Common myeloid progenitor, CD34-positive (primary cell): ENCODE results near the gene PA2G4.

Experiments used
- CTCF ChIA-PET: fragments of 350-600 bp; sonication (Branson Sonifier 250); formaldehyde crosslinking; loops from one replicate; lab custom pipeline; 2021; ENCODE audit warnings: antibody characterized with exemption; lab: Charles Lee
- POLR2A ChIA-PET: fragments of 350-600 bp; sonication (Branson Sonifier 250); formaldehyde crosslinking; loops from one replicate; lab custom pipeline; 2021; ENCODE audit warnings: antibody characterized with exemption; lab: Charles Lee
- DNase-seq, 3 donors: peaks; one replicate each; pipeline versions ENCODE4 v3.0.0 to v3.0.0-alpha.2; 2013
- H3K27ac ChIP-seq, 2 experiments: 1 replicate in 1 of 2; 2 replicates in 1 of 2; pipeline ENCODE4 v1.7.0; 2013; ENCODE audit warnings: inconsistent platforms in 2 of 2, low read length in 2 of 2, mild to moderate bottlenecking in 2 of 2, low read depth in 1 of 2, moderate library complexity in 1 of 2; ENCODE audit not compliant: severe bottlenecking in 2 of 2, insufficient read depth in 1 of 2, poor library complexity in 1 of 2
- H3K27me3 ChIP-seq, 5 experiments: replicated peaks in 2 of 5; 1 replicate in 3 of 5; 2 replicates in 2 of 5; pipeline versions ENCODE4 v1.6.1 to v1.7.0; 2013; ENCODE audit warnings: low read length in 4 of 5, mild to moderate bottlenecking in 2 of 5, moderate library complexity in 2 of 5, inconsistent platforms in 1 of 5; ENCODE audit not compliant: insufficient read depth in 5 of 5, control insufficient read depth in 4 of 5
- H3K36me3 ChIP-seq, 4 experiments: 1 replicate in 2 of 4; 2 replicates in 2 of 4; pipeline versions ENCODE4 v1.6.1 to v1.7.0; 2013; ENCODE audit warnings: low read length in 3 of 4, control low read depth in 1 of 4, mild to moderate bottlenecking in 1 of 4; ENCODE audit not compliant: control insufficient read depth in 4 of 4, insufficient read depth in 4 of 4
- H3K4me1 ChIP-seq, 4 experiments: 1 replicate in 3 of 4; 2 replicates in 1 of 4; pipeline versions ENCODE4 v1.6.1 to v1.7.1; 2013; ENCODE audit warnings: low read length in 3 of 4, mild to moderate bottlenecking in 3 of 4, control low read depth in 1 of 4, inconsistent platforms in 1 of 4, moderate library complexity in 1 of 4; ENCODE audit not compliant: control insufficient read depth in 4 of 4, insufficient read depth in 4 of 4; ENCODE audit errors: control extremely low read depth in 1 of 4
- H3K4me3 ChIP-seq, 7 experiments: 1 replicate in 4 of 7; 2 replicates in 3 of 7; pipeline versions ENCODE4 v1.5.1 to v1.7.0; 2013; ENCODE audit warnings: mild to moderate bottlenecking in 7 of 7, low read length in 6 of 7, moderate library complexity in 6 of 7, inconsistent platforms in 2 of 7, low read depth in 2 of 7, control low read depth in 1 of 7; ENCODE audit not compliant: insufficient read depth in 4 of 7, control insufficient read depth in 1 of 7; ENCODE audit errors: extremely low read depth in 1 of 7
- H3K9me3 ChIP-seq, 5 experiments: 1 replicate in 4 of 5; 2 replicates in 1 of 5; pipeline versions ENCODE4 v1.6.1 to v1.7.1; 2013; ENCODE audit warnings: low read length in 4 of 5, mild to moderate bottlenecking in 2 of 5, inconsistent platforms in 1 of 5, low read depth in 1 of 5, moderate library complexity in 1 of 5; ENCODE audit not compliant: control insufficient read depth in 4 of 5, insufficient read depth in 2 of 5; ENCODE audit errors: control extremely low read depth in 1 of 5
- WGBS: methylation state at CpG from one replicate; pipeline ENCODE4 v1.1.5; 2013; ENCODE audit not compliant: insufficient coverage; 5-methylcytosine and 5-hydroxymethylcytosine counted together

PA2G4 gene

GRCh38 chr12:56127888-56128669, 23.7 kb downstream of the PA2G4 start, which contains the start of gene ESYT1:
Gene ESYT1, plus strand, starts transcription at chr12:56128267. Its CDS starts 53 bp downstream, at chr12:56128320.
- peaks cover 26 to 68% (median 64%) of the 10 kb centered on the region in 4 experiments for H3K4me1 ChIP-seq
- H3K4me3 ChIP-seq: peak within 1 kb of the TSS; percentile 83 to 97 (median 90)
- ChIA-PET CTCF (interaction anchor here (0.7 to 12.4 kb wide), 14 partner anchors 10 to 110 kb away, joined by 3 to 198 read pairs (median 6); partner anchors contain the start of genes MYL6, MYL6B, RNF41 and RPL41), POLR2A (interaction anchor here (0.5 to 4.8 kb wide), 10 partner anchors 10 to 94 kb away, joined by 3 to 24 read pairs (median 4); partner anchors contain the start of genes MYL6, RNF41, SMARCC2 and ZC3H10)
- H3K27me3 ChIP-seq: no peaks in the 10 kb centered on the region
- DNase-seq: peak; percentile 100
- no peaks in the 10 kb centered on the region for H3K9me3 ChIP-seq
- H3K36me3 ChIP-seq: peaks cover 8 to 30% (median 23%) of the 10 kb centered on the region in 4 experiments
- WGBS: 0% methylated on average over 36 of the region's 49 CpGs
- H3K27ac ChIP-seq: peak within 1 kb of the TSS; percentile 78 to 91

GRCh38 chr12:56128670-56129205, 24.4 kb downstream of the PA2G4 start:
- DNase-seq: peak in 2 of 3 donors; percentile 46 to 63

DNA sequence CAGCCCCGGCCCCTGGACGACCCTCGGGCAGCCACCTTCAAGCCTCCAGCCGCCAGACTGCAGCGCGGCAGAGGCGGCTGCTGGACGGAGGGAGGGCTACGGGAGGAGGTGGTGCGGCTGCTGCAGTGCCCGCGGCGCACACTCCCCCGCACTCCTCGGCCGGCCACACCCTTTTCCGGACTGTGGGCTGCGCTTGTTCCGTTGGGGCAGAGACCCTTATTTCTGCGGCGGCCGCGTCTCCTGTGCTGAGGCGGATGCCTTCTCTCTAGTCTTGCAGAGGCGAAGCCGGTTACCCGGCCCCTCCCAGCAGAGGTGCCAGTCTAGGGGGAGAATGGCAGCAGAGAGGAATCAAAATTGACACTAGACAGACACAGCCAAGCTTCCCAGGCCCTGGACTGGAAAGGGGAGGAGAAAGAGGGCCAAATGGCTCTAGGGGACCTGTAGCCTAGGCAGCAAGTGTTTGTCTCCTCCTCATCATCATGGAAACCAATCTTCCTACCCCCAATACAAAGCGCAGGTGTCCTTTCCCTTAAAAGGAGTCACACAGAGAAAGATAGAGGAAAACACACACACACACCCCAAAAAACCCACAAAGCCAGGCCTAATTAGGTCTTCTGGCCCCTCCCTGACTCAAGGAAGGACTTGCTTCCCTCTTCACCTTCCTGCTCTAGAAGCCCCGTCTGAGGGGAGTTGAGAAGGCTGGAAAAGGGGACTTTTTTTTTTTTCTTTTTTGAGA, 25.0 kb downstream of the PA2G4 start:
- CTCF ChIA-PET: interaction anchor here (0.6 to 12.4 kb wide), 11 partner anchors 9 to 93 kb away, joined by 3 to 198 read pairs (median 7); partner anchors contain the start of genes MYL6, MYL6B, RNF41 and RPL41
- under 1% methylated on average over 24 of the region's 29 CpGs for WGBS
- H3K9me3 ChIP-seq: no peaks in the 10 kb centered on the region
- peaks cover 26 to 62% (median 59%) of the 10 kb centered on the region in 4 experiments for H3K4me1 ChIP-seq
- POLR2A ChIA-PET: interaction anchor here (0.6 to 4.8 kb wide), 3 partner anchors 29 to 1695 kb away, joined by 3 to 24 read pairs (median 11); partner anchors contain the start of genes MYL6 and RNF41
- peak overlapping the region; percentile 35 to 89 for H3K27ac ChIP-seq
- H3K4me3 ChIP-seq: peak overlapping the region; percentile 83 to 97 (median 90)
- no peaks in the 10 kb centered on the region for H3K27me3 ChIP-seq
- peaks cover 16 to 41% (median 34%) of the 10 kb centered on the region in 4 experiments for H3K36me3 ChIP-seq
- DNase-seq: peak; percentile 76 to 91 (median 86)

More at GRCh38 chr12:56128670-56129205, 24.4 kb downstream of the PA2G4 start:
- Histone ChIP-seq H3K36me3 (peaks cover 11 to 37% (median 28%) of the 10 kb centered on the region in 4 experiments), H3K27me3 (no peaks in the 10 kb centered on the region), H3K27ac (peak overlapping the region; percentile 48 to 89), H3K9me3 (no peaks in the 10 kb centered on the region), H3K4me3 (peak overlapping the region; percentile 83 to 97 (median 90)), H3K4me1 (peaks cover 26 to 67% (median 63%) of the 10 kb centered on the region in 4 experiments)
- POLR2A ChIA-PET: interaction anchor here (0.9 to 4.8 kb wide), 8 partner anchors 10 to 93 kb away, joined by 3 to 24 read pairs (median 4); partner anchors contain the start of genes MYL6, RNF41, SMARCC2 and ZC3H10
- CTCF ChIA-PET: interaction anchor here (0.9 to 12.4 kb wide), 11 partner anchors 10 to 110 kb away, joined by 3 to 198 read pairs (median 8); partner anchors contain the start of genes MYL6, MYL6B, RNF41 and RPL41
- 0% methylated on average over 19 of the region's 20 CpGs for WGBS

DNA sequence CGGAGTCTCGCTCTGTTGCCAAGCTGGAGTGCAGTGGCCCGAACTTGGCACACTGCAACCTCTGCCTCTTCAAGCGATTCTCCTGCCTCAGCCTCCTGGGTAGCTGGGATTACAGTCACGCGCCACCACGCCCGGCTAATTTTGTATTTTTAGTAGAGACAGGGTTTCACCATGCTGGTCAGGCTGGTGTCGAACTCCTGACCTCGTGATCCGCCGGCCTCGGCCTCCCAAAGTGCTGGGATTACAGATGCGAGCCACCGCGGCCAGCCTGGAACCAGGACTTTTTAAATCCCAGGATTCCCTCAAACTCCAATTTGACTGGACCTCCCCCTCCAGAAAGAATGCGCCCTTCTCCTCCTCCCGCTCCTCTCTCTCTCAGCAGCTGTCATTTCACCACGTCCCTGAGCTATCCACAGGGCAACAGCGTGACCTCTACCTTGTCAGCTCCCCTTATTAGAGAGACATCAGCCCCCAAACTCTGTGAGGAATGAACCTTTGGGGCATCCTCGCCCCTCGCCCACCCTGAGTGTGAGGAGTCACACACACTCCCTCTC, 25.7 kb downstream of the PA2G4 start:
- peak overlapping the region in 6 of 7 experiments; percentile 87 to 97 (median 90) for H3K4me3 ChIP-seq
- peaks cover 16 to 47% (median 36%) of the 10 kb centered on the region in 4 experiments for H3K36me3 ChIP-seq
- ChIA-PET POLR2A (interaction anchor here (0.6 to 4.8 kb wide), 2 partner anchors 28 to 1695 kb away, joined by 3 to 24 read pairs; partner anchors contain the start of gene MYL6), CTCF (interaction anchor here (0.6 to 5.6 kb wide), 8 partner anchors 8 to 58 kb away, joined by 3 to 37 read pairs (median 4); partner anchors contain the start of genes MYL6, MYL6B, RPL41 and ZC3H10)
- H3K9me3 ChIP-seq: no peaks in the 10 kb centered on the region
- WGBS: 81% methylated on average over 16 of the region's 22 CpGs
- no peaks in the 10 kb centered on the region for H3K27me3 ChIP-seq
- peaks cover 21 to 56% (median 52%) of the 10 kb centered on the region in 4 experiments for H3K4me1 ChIP-seq
- H3K27ac ChIP-seq: peak overlapping the region; percentile 35 to 89
- DNase-seq: no peak

- Histone ChIP-seq H3K27ac (peak overlapping the region; percentile 12 to 89), H3K9me3 (no peaks in the 10 kb centered on the region), H3K4me3 (no peak overlapping the region), H3K36me3 (peaks cover 16 to 51% (median 38%) of the 10 kb centered on the region in 4 experiments), H3K4me1 (peaks cover 18 to 47% (median 44%) of the 10 kb centered on the region in 4 experiments), H3K27me3 (no peaks in the 10 kb centered on the region)
- CTCF ChIA-PET: interaction anchor here (0.9 to 5.6 kb wide), 4 partner anchors 8 to 57 kb away, joined by 3 to 37 read pairs (median 11); partner anchors contain the start of genes RPL41 and ZC3H10
- 100% methylated on average over 1 of the region's 4 CpGs for WGBS
- POLR2A ChIA-PET: no interaction called here
- DNase-seq: no peak
These were observed 26.5 kb downstream of the PA2G4 start for GRCh38 chr12:56130876-56131275.

- Histone ChIP-seq H3K9me3 (no peaks in the 10 kb centered on the region), H3K4me3 (no peak overlapping the region), H3K27ac (no peak overlapping the region), H3K36me3 (peaks cover 20 to 88% (median 66%) of the 10 kb centered on the region in 4 experiments), H3K27me3 (no peaks in the 10 kb centered on the region), H3K4me1 (peaks cover 0 to 24% (median 20%) of the 10 kb centered on the region in 4 experiments)
- POLR2A ChIA-PET: no interaction called here
- WGBS: 100% methylated on average over 1 of the region's 6 CpGs
- no peak for DNase-seq
- CTCF ChIA-PET: interaction anchor here (1.0 to 10.6 kb wide), 2 partner anchors 9 to 10 kb away, joined by 5 to 90 read pairs; partner anchors contain the start of gene ESYT1
These were observed 30.5 kb downstream of the PA2G4 start for GRCh38 chr12:56134897-56135296.
